IPS-18c (cell line): ENCODE results near the gene SPTBN4.
"Not testable (repeated sequence)": the region's sequence is repeated elsewhere in the genome, so short reads cannot be mapped to it uniquely, and the experiment has no call there.

Experiments
- H3K4me3 ChIP-seq: 2 replicates; pipeline ENCODE4 v1.7.0; 2013; ENCODE audit warnings: low read depth, mild to moderate bottlenecking, low read length, moderate library complexity; ENCODE audit not compliant: insufficient read depth
- H3K9me3 ChIP-seq: one replicate; pipeline ENCODE4 v1.6.1; 2013; ENCODE audit warnings: mild to moderate bottlenecking, low read length, moderate library complexity; ENCODE audit not compliant: control insufficient read depth, insufficient read depth

Gene SPTBN4

GRCh38 chr19:40492274-40492673 lies 25.5 kb downstream of the SPTBN4 start:
- no peak overlapping the region for H3K4me3 ChIP-seq

GRCh38 chr19:40493778-40494177 lies 27.0 kb downstream of the SPTBN4 start:
- no peak overlapping the region for H3K4me3 ChIP-seq
- no peaks in the 10 kb centered on the region for H3K9me3 ChIP-seq

More at GRCh38 chr19:40492274-40492673, 25.5 kb downstream of the SPTBN4 start:
- H3K9me3 ChIP-seq, result no peaks in the 10 kb centered on the region

- Histone ChIP-seq H3K4me3 (no peak overlapping the region), H3K9me3 (no peaks in the 10 kb centered on the region)
These were observed 27.5 kb downstream of the SPTBN4 start for GRCh38 chr19:40494191-40494838.

GRCh38 chr19:40497214-40497613 lies 30.4 kb downstream of the SPTBN4 start:
- Histone ChIP-seq H3K4me3 (no peak overlapping the region), H3K9me3 (no peaks in the 10 kb centered on the region)

GRCh38 chr19:40499320-40499719 lies 32.5 kb downstream of the SPTBN4 start:
- Histone ChIP-seq H3K4me3 (no peak overlapping the region), H3K9me3 (no peaks in the 10 kb centered on the region)

- H3K4me3 ChIP-seq, result not testable (repeated sequence)
These were observed 34.1 kb downstream of the SPTBN4 start for GRCh38 chr19:40500678-40501530.

GRCh38 chr19:40501599-40501998 lies 34.8 kb downstream of the SPTBN4 start:
- Histone ChIP-seq H3K9me3 (no peaks in the 10 kb centered on the region), H3K4me3 (no peak overlapping the region)

More at GRCh38 chr19:40500678-40501530, 34.1 kb downstream of the SPTBN4 start:
- H3K9me3 ChIP-seq, result not testable (repeated sequence)

GRCh38 chr19:40502081-40502480 lies 35.3 kb downstream of the SPTBN4 start:
- Histone ChIP-seq H3K9me3 (no peaks in the 10 kb centered on the region), H3K4me3 (no peak overlapping the region)

GRCh38 chr19:40502647-40503319 lies 36.0 kb downstream of the SPTBN4 start:
- no peaks in the 10 kb centered on the region for H3K9me3 ChIP-seq

GRCh38 chr19:40503320-40503695 lies 36.5 kb downstream of the SPTBN4 start:
- no peaks in the 10 kb centered on the region for H3K9me3 ChIP-seq
- H3K4me3 ChIP-seq, result no peak overlapping the region

More at GRCh38 chr19:40502647-40503319, 36.0 kb downstream of the SPTBN4 start:
- H3K4me3 ChIP-seq, result no peak overlapping the region

- no peak overlapping the region for H3K4me3 ChIP-seq
- H3K9me3 ChIP-seq, result no peaks in the 10 kb centered on the region
These were observed 39.3 kb downstream of the SPTBN4 start for GRCh38 chr19:40506099-40506498.

GRCh38 chr19:40507892-40508291 lies 41.1 kb downstream of the SPTBN4 start:
- no peak overlapping the region for H3K4me3 ChIP-seq
- peaks cover 4% of the 10 kb centered on the region for H3K9me3 ChIP-seq

- no peak overlapping the region for H3K4me3 ChIP-seq
- H3K9me3 ChIP-seq, result peaks cover 11% of the 10 kb centered on the region
These were observed 42.0 kb downstream of the SPTBN4 start for GRCh38 chr19:40508739-40509260.

GRCh38 chr19:40510526-40511115 lies 43.8 kb downstream of the SPTBN4 start:
- no peak overlapping the region for H3K4me3 ChIP-seq
- H3K9me3 ChIP-seq, result peaks cover 11% of the 10 kb centered on the region

- peaks cover 11% of the 10 kb centered on the region for H3K9me3 ChIP-seq
- no peak overlapping the region for H3K4me3 ChIP-seq
These were observed 44.7 kb downstream of the SPTBN4 start for GRCh38 chr19:40511487-40511886.

GRCh38 chr19:40512110-40512472 lies 45.3 kb downstream of the SPTBN4 start:
- peaks cover 11% of the 10 kb centered on the region for H3K9me3 ChIP-seq
- H3K4me3 ChIP-seq, result peak overlapping the region; percentile 44
